ENCODE results near the gene PLD6. TPM values are rescaled to one million over a fixed set of nuclear protein-coding genes. Genes with fewer than 3 reads are reported as not detected.
A peak's percentile ranks its signal among the peaks of the same experiment; 100 is the strongest.
"Not testable (repeated sequence)": the region's sequence is repeated elsewhere in the genome, so short reads cannot be mapped to it uniquely, and the experiment has no call there.

The PLD6 gene
- total RNA-seq, 6 donors from 2014 or later, result 2.3 to 5.0 (median 3.4) TPM

GRCh38 chr17:17186551-17187505 lies 19.3 kb downstream of the PLD6 start:
- Histone ChIP-seq H3K27me3 (no peaks in the 10 kb centered on the region), H3K4me1 (peaks cover 31 to 55% (median 33%) of the 10 kb centered on the region in 4 donors), H3K9me3 (no peaks in the 10 kb centered on the region), H3K27ac (peak overlapping the region; percentile 28 to 61 (median 44)), H3K4me3 (no peak overlapping the region), H3K36me3 (peaks cover 4 to 58% (median 22%) of the 10 kb centered on the region in 4 donors)
- 66 to 82% methylated on average over 13 to 14 of the region's 14 CpGs for WGBS, 2 donors
- TF ChIP-seq POLR2A (IDR thresholded peaks at IDR 0.05) (no peak), CTCF (IDR thresholded peaks at IDR 0.05) (no peak), POLR2AphosphoS5 (IDR thresholded peaks at IDR 0.05) (no peak), EP300 (IDR thresholded peaks at IDR 0.05) (no peak)
- no peak for ATAC-seq (ENCODE audit: low FRiP score in 2 of 2)
- DNase-seq, result no peak

- WGBS, 2 donors, result 46 to 57% methylated on average over 3 of the region's 3 CpGs
- peak; percentile 16 to 31 for ATAC-seq (ENCODE audit: low FRiP score in 2 of 2)
- no peak for TF ChIP-seq CTCF (IDR thresholded peaks at IDR 0.05)
- TF ChIP-seq POLR2AphosphoS5 (IDR thresholded peaks at IDR 0.05), result no peak
- no peak for TF ChIP-seq EP300 (IDR thresholded peaks at IDR 0.05)
- no peak for TF ChIP-seq POLR2A (IDR thresholded peaks at IDR 0.05)
- H3K27me3 ChIP-seq, result no peaks in the 10 kb centered on the region
- peaks cover 24 to 51% (median 33%) of the 10 kb centered on the region in 4 donors for H3K4me1 ChIP-seq
- no peaks in the 10 kb centered on the region for H3K9me3 ChIP-seq
- peak in 1 of 2 donors; percentile 44 for DNase-seq
- peaks cover 4 to 66% (median 28%) of the 10 kb centered on the region in 4 donors for H3K36me3 ChIP-seq
- H3K4me3 ChIP-seq, result no peak overlapping the region
- peak overlapping the region; percentile 28 to 61 (median 44) for H3K27ac ChIP-seq
Measured at GRCh38 chr17:17186051-17186450, 20.1 kb downstream of the PLD6 start.

DNA sequence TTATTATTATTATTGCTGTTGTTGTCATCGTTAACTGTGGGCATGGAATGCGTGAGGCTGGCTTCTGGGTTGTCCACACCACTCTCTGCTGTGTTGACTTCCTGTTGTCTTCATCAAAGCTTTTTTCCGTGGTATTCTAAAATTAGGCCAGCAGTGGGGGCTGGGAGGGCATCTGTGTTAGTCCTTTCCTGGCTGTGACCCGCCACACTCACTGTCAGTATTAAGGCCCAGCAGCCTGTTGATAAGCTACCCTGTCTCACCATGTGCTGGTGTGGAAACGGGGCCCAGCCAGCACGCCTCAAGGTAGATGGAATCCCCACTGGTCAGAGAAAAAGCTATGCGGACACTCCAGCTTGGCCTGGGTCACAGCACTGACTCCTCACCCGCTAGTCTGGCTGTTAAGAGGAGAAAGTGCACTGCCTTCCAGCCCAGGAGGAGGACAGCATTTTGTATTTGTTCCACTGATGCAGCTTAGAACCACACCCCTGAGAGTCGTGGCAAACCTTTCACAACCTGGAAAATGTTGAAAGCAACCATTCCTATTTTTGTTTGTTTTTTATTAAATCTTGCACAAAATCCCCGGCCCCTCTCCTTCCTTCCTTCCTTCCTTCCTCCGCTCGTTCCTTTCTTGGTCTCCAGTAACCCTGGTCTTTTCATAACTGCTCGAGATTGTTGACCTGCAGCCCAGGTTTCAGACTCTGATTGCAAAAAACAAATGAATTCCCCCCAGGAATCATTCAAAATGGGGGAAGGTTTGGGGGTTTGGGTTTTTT lies 21.0 kb downstream of the PLD6 start:
- peaks cover 23 to 45% (median 33%) of the 10 kb centered on the region in 4 donors for H3K4me1 ChIP-seq
- ATAC-seq (ENCODE audit: low FRiP score in 2 of 2); H3K4me3 ChIP-seq; H3K9me3 ChIP-seq; DNase-seq; H3K27me3 ChIP-seq: not testable (repeated sequence)
- peaks cover 10 to 74% (median 37%) of the 10 kb centered on the region in 4 donors for H3K36me3 ChIP-seq
- WGBS, 2 donors, result 56 to 61% methylated on average over 12 to 13 of the region's 13 CpGs
- H3K27ac ChIP-seq, result peak overlapping the region in 3 of 4 donors; percentile 11 to 36 (median 26)

- peaks cover 18 to 79% (median 50%) of the 10 kb centered on the region in 4 donors for H3K36me3 ChIP-seq
- TF ChIP-seq CTCF (IDR thresholded peaks at IDR 0.05), result no peak
- peak in 1 of 2 donors; percentile 6 for TF ChIP-seq POLR2AphosphoS5 (IDR thresholded peaks at IDR 0.05)
- TF ChIP-seq EP300 (IDR thresholded peaks at IDR 0.05), result no peak
- H3K4me1 ChIP-seq, result peaks cover 23 to 44% (median 33%) of the 10 kb centered on the region in 4 donors
- WGBS, 2 donors, result 82 to 83% methylated on average over 4 of the region's 4 CpGs
- no peaks in the 10 kb centered on the region for H3K27me3 ChIP-seq
- H3K27ac ChIP-seq, result peak overlapping the region in 1 of 4 donors; percentile 3
- no peaks in the 10 kb centered on the region for H3K9me3 ChIP-seq
- DNase-seq, result peak in 1 of 2 donors; percentile 47
- no peak overlapping the region for H3K4me3 ChIP-seq
- ATAC-seq (ENCODE audit: low FRiP score in 2 of 2), result no peak
Measured at GRCh38 chr17:17183744-17184143, 22.4 kb downstream of the PLD6 start.

- Histone ChIP-seq H3K4me3 (no peak overlapping the region), H3K9me3 (no peaks in the 10 kb centered on the region), H3K27ac (no peak overlapping the region), H3K4me1 (peaks cover 23 to 41% (median 32%) of the 10 kb centered on the region in 4 donors), H3K36me3 (peaks cover 23 to 79% (median 60%) of the 10 kb centered on the region in 4 donors), H3K27me3 (no peaks in the 10 kb centered on the region)
- ATAC-seq (ENCODE audit: low FRiP score in 2 of 2) (no peak), DNase-seq (peak in 1 of 2 donors; percentile 17)
- WGBS, 2 donors, result 88 to 94% methylated on average over 2 to 6 of the region's 6 CpGs
- TF ChIP-seq POLR2A (IDR thresholded peaks at IDR 0.05), result no peak
- TF ChIP-seq POLR2AphosphoS5 (IDR thresholded peaks at IDR 0.05), result no peak
- no peak for TF ChIP-seq CTCF (IDR thresholded peaks at IDR 0.05)
- TF ChIP-seq EP300 (IDR thresholded peaks at IDR 0.05), result no peak
Measured at GRCh38 chr17:17182598-17183136, 23.5 kb downstream of the PLD6 start.

All from upper lobe of left lung (tissue), 6 donors.